PC-9 (cell line): ENCODE data around the gene CDX2. TPM values are rescaled to one million over a fixed set of nuclear protein-coding genes. Genes with fewer than 3 reads are reported as not detected.

Experiments
- BruUV-seq: library from RNA; stranded (reverse); fragments of 400-500 nt; replicated peaks from 2 replicates; lab custom pipeline; 2021; lab: Mats Ljungman, UMichigan
- CTCF ChIA-PET: fragments of 300-600 bp; sonication (Branson Sonifier 250); formaldehyde crosslinking; loops from one replicate; lab custom pipeline; 2022; ENCODE audit warnings: antibody characterized with exemption; lab: Charles Lee
- POLR2A ChIA-PET: fragments of 300-600 bp; sonication (Branson Sonifier 250); formaldehyde crosslinking; loops from one replicate; lab custom pipeline; 2022; ENCODE audit warnings: antibody characterized with exemption; ENCODE audit not compliant: unreplicated experiment; lab: Charles Lee
- DNase-seq, 2 experiments: peaks; one replicate each; pipeline versions ENCODE4 v3.0.0 to v3.0.0-alpha.2; 2015 to 2022; ENCODE audit warnings: mixed read lengths in 1 of 2
- H2AFZ ChIP-seq: fragments of 200-600 bp; sonication (generic); 2 replicates; pipeline ENCODE4 v1.8.1; 2017; ENCODE audit warnings: antibody characterized with exemption
- H3F3A ChIP-seq: fragments of 200-600 bp; sonication (generic); 2 replicates; pipeline ENCODE4 v1.8.1; 2017; ENCODE audit warnings: antibody characterized with exemption, mild to moderate bottlenecking, low read depth; ENCODE audit not compliant: insufficient read depth
- H3K27ac ChIP-seq: fragments of 200-600 bp; sonication (generic); 2 replicates; pipeline ENCODE4 v1.6.1; 2016; ENCODE audit warnings: mixed run types
- H3K27me3 ChIP-seq: fragments of 200-600 bp; sonication (generic); 2 replicates; pipeline ENCODE4 v1.6.1; 2016; ENCODE audit warnings: low read depth, mixed run types; ENCODE audit not compliant: insufficient read depth
- H3K36me3 ChIP-seq: fragments of 200-600 bp; sonication (generic); 2 replicates; pipeline ENCODE4 v1.6.1; 2016; ENCODE audit warnings: low read depth, mixed run types
- H3K4me1 ChIP-seq: fragments of 200-600 bp; sonication (generic); replicated peaks from 2 replicates; pipeline ENCODE4 v1.6.1; 2016; ENCODE audit warnings: mixed run types; ENCODE audit not compliant: insufficient read depth
- H3K4me2 ChIP-seq: fragments of 200-600 bp; sonication (generic); 2 replicates; pipeline ENCODE4 v1.6.1; 2017; ENCODE audit warnings: mixed run types
- H3K4me3 ChIP-seq: fragments of 200-600 bp; sonication (generic); 2 replicates; pipeline ENCODE4 v1.6.1; 2016; ENCODE audit warnings: mixed run types
- H3K79me2 ChIP-seq: fragments of 200-600 bp; sonication (generic); 2 replicates; pipeline ENCODE4 v1.6.1; 2017; ENCODE audit warnings: low read depth, mixed run types
- H3K9me2 ChIP-seq: fragments of 200-600 bp; sonication (generic); 2 replicates; pipeline ENCODE4 v1.8.1; 2017; ENCODE audit warnings: mild to moderate bottlenecking; ENCODE audit not compliant: insufficient read depth
- H3K9me3 ChIP-seq: fragments of 200-600 bp; sonication (generic); 2 replicates; pipeline ENCODE4 v1.8.1; 2016; ENCODE audit warnings: low read depth; ENCODE audit not compliant: insufficient read depth
- H4K20me1 ChIP-seq: fragments of 200-600 bp; sonication (generic); 2 replicates; pipeline ENCODE4 v1.8.1; 2017; ENCODE audit not compliant: insufficient read depth
- CTCF ChIP-seq: fragments of 200-600 bp; sonication (generic); conservative IDR thresholded peaks from 2 replicates; pipeline ENCODE4 v1.6.1; 2017; ENCODE audit warnings: mixed run types, antibody characterized with exemption, mild to moderate bottlenecking, moderate library complexity
- EZH2 ChIP-seq: fragments of 200-600 bp; sonication (generic); IDR thresholded peaks from 2 replicates; pipeline ENCODE4 v1.8.0; 2017; ENCODE audit warnings: antibody characterized with exemption, low read depth
- intact Hi-C: fragments of 100-400 bp; cut with micrococcal nuclease; formaldehyde crosslinking; loops from one replicate; pipeline ENCODE4 v1.10.0; 2022; ENCODE audit not compliant: unreplicated experiment
- total RNA-seq: library from RNA; stranded (reverse); gene quantifications from 2 replicates; pipeline ENCODE4 v1.2.3, GENCODE V29; 2021

The CDX2 gene
- total RNA-seq, 1 experiment from 2014 or later: not detected

GRCh38 chr13:27981006-27981708, 12.0 kb upstream of the CDX2 start:
- DNase-seq: no peak
- Histone ChIP-seq H3K79me2 (no peaks in the 10 kb centered on the region), H3K4me2 (no peak overlapping the region), H4K20me1 (no peaks in the 10 kb centered on the region), H3F3A (no peaks in the 10 kb centered on the region), H2AFZ (no peak overlapping the region), H3K4me1 (no peaks in the 10 kb centered on the region), H3K9me2 (no peaks in the 10 kb centered on the region), H3K9me3 (no peaks in the 10 kb centered on the region), H3K27me3 (peaks cover 40% of the 10 kb centered on the region), H3K27ac (no peak overlapping the region), H3K36me3 (no peaks in the 10 kb centered on the region), H3K4me3 (no peak overlapping the region)
- TF ChIP-seq CTCF (no peak), EZH2 (no peak)
- no TSS peak for BruUV-seq
- intact Hi-C loops: no loop called here
- ChIA-PET POLR2A (no interaction called here), CTCF (no interaction called here)

- no peak for DNase-seq
- no TSS peak for BruUV-seq
- Histone ChIP-seq H3K4me1 (no peaks in the 10 kb centered on the region), H3F3A (no peaks in the 10 kb centered on the region), H3K36me3 (no peaks in the 10 kb centered on the region), H3K4me2 (no peak overlapping the region), H3K4me3 (no peak overlapping the region), H3K27ac (no peak overlapping the region), H3K79me2 (no peaks in the 10 kb centered on the region), H3K9me2 (no peaks in the 10 kb centered on the region), H3K27me3 (peaks cover 40% of the 10 kb centered on the region), H3K9me3 (no peaks in the 10 kb centered on the region), H2AFZ (no peak overlapping the region), H4K20me1 (no peaks in the 10 kb centered on the region)
- TF ChIP-seq EZH2 (no peak), CTCF (no peak)
- ChIA-PET POLR2A (no interaction called here), CTCF (no interaction called here)
- intact Hi-C loops: no loop called here
These were observed 11.3 kb upstream of the CDX2 start for GRCh38 chr13:27980280-27980998.

DNA sequence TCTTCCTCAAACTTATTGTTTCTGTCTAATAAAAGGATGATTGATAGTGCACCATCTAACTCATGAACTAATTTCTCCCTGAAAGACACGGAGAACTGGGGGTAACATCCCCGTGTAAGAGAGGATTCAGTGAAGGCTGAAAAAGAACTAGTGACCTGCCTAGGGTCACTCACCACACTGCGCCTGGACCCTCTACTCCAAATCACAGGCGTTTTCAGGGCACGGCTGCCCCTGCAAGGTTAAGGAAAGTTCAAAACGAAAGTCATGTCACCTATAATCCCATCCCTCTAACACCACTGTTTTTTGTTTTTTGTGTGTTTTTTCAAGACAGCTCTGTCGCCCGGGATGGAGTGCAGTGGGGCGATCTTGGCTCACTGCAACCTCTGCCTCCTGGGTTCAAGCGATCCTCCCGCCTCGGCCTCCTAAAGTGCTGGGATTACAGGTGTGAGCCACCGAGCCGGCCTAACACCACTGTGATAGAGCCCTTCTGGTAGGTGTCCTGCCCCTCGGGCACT, 10.7 kb upstream of the CDX2 start:
- no TSS peak for BruUV-seq
- H3K36me3 ChIP-seq: no peaks in the 10 kb centered on the region
- no peak for DNase-seq
- H2AFZ ChIP-seq: no peak overlapping the region
- no peaks in the 10 kb centered on the region for H3F3A ChIP-seq
- H4K20me1 ChIP-seq: no peaks in the 10 kb centered on the region
- TF ChIP-seq EZH2: no peak
- no peak for TF ChIP-seq CTCF
- no peak overlapping the region for H3K27ac ChIP-seq
- H3K79me2 ChIP-seq: no peaks in the 10 kb centered on the region
- ChIA-PET POLR2A (no interaction called here), CTCF (no interaction called here)
- no peak overlapping the region for H3K4me2 ChIP-seq
- H3K9me3 ChIP-seq: no peaks in the 10 kb centered on the region
- intact Hi-C loops: no loop called here
- no peaks in the 10 kb centered on the region for H3K9me2 ChIP-seq
- H3K4me3 ChIP-seq: no peak overlapping the region
- peaks cover 43% of the 10 kb centered on the region for H3K27me3 ChIP-seq
- no peaks in the 10 kb centered on the region for H3K4me1 ChIP-seq
